Measurements from ENCODE around the gene FCER2.

GRCh38 chr19:7663706-7664105 is 38.2 kb downstream of the FCER2 start:
- TF ChIP-seq EZH2phosphoT487 (IDR thresholded peaks at IDR 0.05; ENCODE audit: borderline replicate concordance, low read length) (no peak), CTCF (conservative IDR thresholded peaks at IDR 0.05; ENCODE audit: low read depth, low read length) (no peak), EZH2 (IDR thresholded peaks at IDR 0.05; ENCODE audit: low read length, unreplicated experiment) (no peak)

All from PC-3 (cell line).